IPS-15b (cell line): ENCODE data around the gene CFHR2.
"Not testable (repeated sequence)": the region's sequence is repeated elsewhere in the genome, so short reads cannot be mapped to it uniquely, and the experiment has no call there.

Experiments used
- H3K27me3 ChIP-seq: one replicate; pipeline ENCODE4 v1.6.1; 2013; ENCODE audit warnings: low read length; ENCODE audit not compliant: control insufficient read depth, insufficient read depth
- H3K36me3 ChIP-seq: one replicate; pipeline ENCODE4 v1.6.1; 2013; ENCODE audit warnings: low read length; ENCODE audit not compliant: control insufficient read depth, insufficient read depth
- H3K4me1 ChIP-seq: one replicate; pipeline ENCODE4 v1.6.1; 2013; ENCODE audit warnings: mild to moderate bottlenecking, low read length; ENCODE audit not compliant: control insufficient read depth, insufficient read depth
- H3K4me3 ChIP-seq: one replicate; pipeline ENCODE4 v1.5.1; 2013; ENCODE audit warnings: low read depth, low read length
- H3K9ac ChIP-seq: one replicate; pipeline ENCODE4 v1.6.1; 2013; ENCODE audit warnings: low read depth, mild to moderate bottlenecking, low read length
- H3K9me3 ChIP-seq: one replicate; pipeline ENCODE4 v1.6.1; 2013; ENCODE audit warnings: mild to moderate bottlenecking, low read length; ENCODE audit not compliant: control insufficient read depth, insufficient read depth

Gene CFHR2

GRCh38 chr1:196955926-196956325 lies 12.4 kb downstream of the CFHR2 start:
- no peaks in the 10 kb centered on the region for H3K27me3 ChIP-seq
- H3K9ac ChIP-seq: no peak overlapping the region
- no peaks in the 10 kb centered on the region for H3K9me3 ChIP-seq
- no peak overlapping the region for H3K4me3 ChIP-seq
- H3K4me1 ChIP-seq: no peaks in the 10 kb centered on the region
- no peaks in the 10 kb centered on the region for H3K36me3 ChIP-seq

- Histone ChIP-seq H3K9ac (no peak overlapping the region), H3K4me1 (no peaks in the 10 kb centered on the region), H3K36me3 (no peaks in the 10 kb centered on the region), H3K9me3 (no peaks in the 10 kb centered on the region), H3K27me3 (no peaks in the 10 kb centered on the region), H3K4me3 (no peak overlapping the region)
Measured at GRCh38 chr1:196960854-196961253, 17.3 kb downstream of the CFHR2 start.

GRCh38 chr1:196970182-196970581 lies 26.6 kb downstream of the CFHR2 start:
- Histone ChIP-seq H3K27me3 (no peaks in the 10 kb centered on the region), H3K9me3 (no peaks in the 10 kb centered on the region), H3K4me1 (no peaks in the 10 kb centered on the region), H3K36me3 (no peaks in the 10 kb centered on the region), H3K9ac (no peak overlapping the region), H3K4me3 (no peak overlapping the region)

GRCh38 chr1:196976278-196976677 lies 32.7 kb downstream of the CFHR2 start:
- H3K27me3 ChIP-seq: no peaks in the 10 kb centered on the region
- no peak overlapping the region for H3K9ac ChIP-seq
- no peaks in the 10 kb centered on the region for H3K36me3 ChIP-seq
- no peak overlapping the region for H3K4me3 ChIP-seq
- H3K4me1 ChIP-seq: no peaks in the 10 kb centered on the region
- H3K9me3 ChIP-seq: no peaks in the 10 kb centered on the region

GRCh38 chr1:196977278-196977677 lies 33.7 kb downstream of the CFHR2 start, which contains the start of gene CFHR5:
CFHR5 (plus strand) TSS chr1:196977556; CDS start chr1:196977665, 109 bp downstream.
- H3K4me3 ChIP-seq: no peak within 1 kb of the TSS
- H3K9ac ChIP-seq: no peak within 1 kb of the TSS
- no peaks in the 10 kb centered on the region for H3K27me3 ChIP-seq
- H3K9me3 ChIP-seq: no peaks in the 10 kb centered on the region
- H3K36me3 ChIP-seq: no peaks in the 10 kb centered on the region
- no peaks in the 10 kb centered on the region for H3K4me1 ChIP-seq

GRCh38 chr1:196980859-196981258 lies 37.3 kb downstream of the CFHR2 start:
- no peak overlapping the region for H3K9ac ChIP-seq
- no peaks in the 10 kb centered on the region for H3K4me1 ChIP-seq
- H3K36me3 ChIP-seq: no peaks in the 10 kb centered on the region
- no peaks in the 10 kb centered on the region for H3K9me3 ChIP-seq
- H3K27me3 ChIP-seq: no peaks in the 10 kb centered on the region
- no peak overlapping the region for H3K4me3 ChIP-seq

GRCh38 chr1:196982247-196982646 lies 38.7 kb downstream of the CFHR2 start:
- not testable (repeated sequence) for H3K9me3 ChIP-seq, H3K36me3 ChIP-seq, H3K4me3 ChIP-seq

GRCh38 chr1:196991919-196992651 lies 48.5 kb downstream of the CFHR2 start:
- H3K36me3 ChIP-seq, H3K9me3 ChIP-seq, H3K27me3 ChIP-seq: not testable (repeated sequence)
- Histone ChIP-seq H3K9ac (peak overlapping the region; percentile 56), H3K4me1 (peaks cover 12% of the 10 kb centered on the region), H3K4me3 (peak overlapping the region; percentile 19)

More at GRCh38 chr1:196982247-196982646, 38.7 kb downstream of the CFHR2 start:
- H3K4me1 ChIP-seq, H3K27me3 ChIP-seq, H3K9ac ChIP-seq: not testable (repeated sequence)

GRCh38 chr1:196993916-196994315 lies 50.4 kb downstream of the CFHR2 start:
- no peaks in the 10 kb centered on the region for H3K9me3 ChIP-seq
- no peaks in the 10 kb centered on the region for H3K36me3 ChIP-seq
- no peak overlapping the region for H3K4me3 ChIP-seq
- H3K4me1 ChIP-seq: peaks cover 12% of the 10 kb centered on the region
- no peaks in the 10 kb centered on the region for H3K27me3 ChIP-seq
- H3K9ac ChIP-seq: no peak overlapping the region

GRCh38 chr1:196997423-196997822 lies 53.9 kb downstream of the CFHR2 start:
- Histone ChIP-seq H3K36me3 (no peaks in the 10 kb centered on the region), H3K4me1 (peaks cover 2% of the 10 kb centered on the region), H3K9ac (no peak overlapping the region), H3K27me3 (no peaks in the 10 kb centered on the region), H3K4me3 (no peak overlapping the region), H3K9me3 (no peaks in the 10 kb centered on the region)

- no peak overlapping the region for H3K4me3 ChIP-seq
- no peak overlapping the region for H3K9ac ChIP-seq
- no peaks in the 10 kb centered on the region for H3K36me3 ChIP-seq
- no peaks in the 10 kb centered on the region for H3K27me3 ChIP-seq
- H3K9me3 ChIP-seq: no peaks in the 10 kb centered on the region
- no peaks in the 10 kb centered on the region for H3K4me1 ChIP-seq
Measured at GRCh38 chr1:197001828-197002227, 58.3 kb downstream of the CFHR2 start.

GRCh38 chr1:197003132-197003531 lies 59.6 kb downstream of the CFHR2 start:
- Histone ChIP-seq H3K4me1 (no peaks in the 10 kb centered on the region), H3K9me3 (no peaks in the 10 kb centered on the region), H3K36me3 (no peaks in the 10 kb centered on the region)

More at GRCh38 chr1:197003132-197003531, 59.6 kb downstream of the CFHR2 start:
- H3K9ac ChIP-seq: no peak overlapping the region
- no peak overlapping the region for H3K4me3 ChIP-seq
- H3K27me3 ChIP-seq: no peaks in the 10 kb centered on the region
